ENCODE data around the gene ARMC8. TPM values are rescaled to one million over a fixed set of nuclear protein-coding genes. Genes with fewer than 3 reads are reported as not detected.

Gene ARMC8
- total RNA-seq, 1 donor from 2014 or later: 54.4 TPM

- no peaks in the 10 kb centered on the region for H3K36me3 Mint-ChIP-seq (ENCODE audit: unreplicated experiment)
- TF ChIP-seq CTCF (IDR thresholded peaks at IDR 0.05; ENCODE audit: partially characterized antibody, unreplicated experiment): no peak
- H3K9me3 Mint-ChIP-seq (ENCODE audit: unreplicated experiment): peaks cover 1% of the 10 kb centered on the region
- no peak overlapping the region for H3K4me3 Mint-ChIP-seq (ENCODE audit: unreplicated experiment)
- H3K27ac Mint-ChIP-seq (ENCODE audit: unreplicated experiment): no peak overlapping the region
- no peaks in the 10 kb centered on the region for H3K4me1 Mint-ChIP-seq (ENCODE audit: low read depth, unreplicated experiment)
- DNase-seq: no peak
- no peaks in the 10 kb centered on the region for H3K27me3 Mint-ChIP-seq (ENCODE audit: unreplicated experiment)
Measured at GRCh38 chr3:138241061-138241460, 54.0 kb downstream of the ARMC8 start.

- Mint-ChIP-seq H3K27me3 (ENCODE audit: unreplicated experiment) (no peaks in the 10 kb centered on the region), H3K4me1 (ENCODE audit: low read depth, unreplicated experiment) (no peaks in the 10 kb centered on the region), H3K36me3 (ENCODE audit: unreplicated experiment) (no peaks in the 10 kb centered on the region), H3K4me3 (ENCODE audit: unreplicated experiment) (no peak overlapping the region), H3K9me3 (ENCODE audit: unreplicated experiment) (peaks cover 1% of the 10 kb centered on the region), H3K27ac (ENCODE audit: unreplicated experiment) (no peak overlapping the region)
- no peak for TF ChIP-seq CTCF (IDR thresholded peaks at IDR 0.05; ENCODE audit: partially characterized antibody, unreplicated experiment)
- DNase-seq: no peak
Measured at GRCh38 chr3:138241676-138242075, 54.6 kb downstream of the ARMC8 start.

GRCh38 chr3:138242466-138242865, 55.4 kb downstream of the ARMC8 start:
- Mint-ChIP-seq H3K4me1 (ENCODE audit: low read depth, unreplicated experiment) (no peaks in the 10 kb centered on the region), H3K27me3 (ENCODE audit: unreplicated experiment) (no peaks in the 10 kb centered on the region), H3K9me3 (ENCODE audit: unreplicated experiment) (peaks cover 1% of the 10 kb centered on the region), H3K27ac (ENCODE audit: unreplicated experiment) (no peak overlapping the region), H3K4me3 (ENCODE audit: unreplicated experiment) (no peak overlapping the region), H3K36me3 (ENCODE audit: unreplicated experiment) (no peaks in the 10 kb centered on the region)
- TF ChIP-seq CTCF (IDR thresholded peaks at IDR 0.05; ENCODE audit: partially characterized antibody, unreplicated experiment): no peak
- no peak for DNase-seq

GRCh38 chr3:138245026-138245425, 57.9 kb downstream of the ARMC8 start:
- no peak for DNase-seq
- H3K4me3 Mint-ChIP-seq (ENCODE audit: unreplicated experiment): no peak overlapping the region
- H3K27ac Mint-ChIP-seq (ENCODE audit: unreplicated experiment): no peak overlapping the region
- H3K36me3 Mint-ChIP-seq (ENCODE audit: unreplicated experiment): no peaks in the 10 kb centered on the region
- no peaks in the 10 kb centered on the region for H3K4me1 Mint-ChIP-seq (ENCODE audit: low read depth, unreplicated experiment)
- H3K27me3 Mint-ChIP-seq (ENCODE audit: unreplicated experiment): no peaks in the 10 kb centered on the region
- TF ChIP-seq CTCF (IDR thresholded peaks at IDR 0.05; ENCODE audit: partially characterized antibody, unreplicated experiment): no peak
- no peaks in the 10 kb centered on the region for H3K9me3 Mint-ChIP-seq (ENCODE audit: unreplicated experiment)

- Mint-ChIP-seq H3K9me3 (ENCODE audit: unreplicated experiment) (no peaks in the 10 kb centered on the region), H3K4me1 (ENCODE audit: low read depth, unreplicated experiment) (no peaks in the 10 kb centered on the region), H3K36me3 (ENCODE audit: unreplicated experiment) (no peaks in the 10 kb centered on the region), H3K27me3 (ENCODE audit: unreplicated experiment) (no peaks in the 10 kb centered on the region), H3K27ac (ENCODE audit: unreplicated experiment) (no peak overlapping the region), H3K4me3 (ENCODE audit: unreplicated experiment) (no peak overlapping the region)
- DNase-seq: no peak
- TF ChIP-seq CTCF (IDR thresholded peaks at IDR 0.05; ENCODE audit: partially characterized antibody, unreplicated experiment): no peak
Measured at GRCh38 chr3:138249636-138250035, 62.5 kb downstream of the ARMC8 start.
